ENCODE data around the gene NTM.
"Not testable (repeated sequence)": the region's sequence is repeated elsewhere in the genome, so short reads cannot be mapped to it uniquely, and the experiment has no call there.

Gene NTM

DNA sequence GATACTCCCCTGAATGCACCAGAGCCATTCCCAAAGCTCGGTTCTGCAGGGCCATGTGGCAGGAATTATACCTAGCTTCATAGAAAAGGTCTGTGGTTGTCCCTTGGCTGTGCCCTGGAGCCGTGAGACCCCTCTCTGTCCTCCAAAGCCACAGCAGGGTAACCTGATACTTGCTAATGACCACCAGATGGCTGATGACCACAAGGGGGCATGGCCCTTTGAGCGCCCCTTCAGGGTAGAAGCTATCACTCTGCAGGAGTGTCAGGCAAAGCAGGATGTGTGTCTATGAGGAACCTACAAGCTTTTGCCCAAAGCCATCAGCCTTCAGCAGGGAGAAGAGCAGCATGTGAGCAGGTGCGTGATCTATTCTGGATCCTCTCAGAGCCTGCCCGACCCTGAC, 95.3 kb downstream of the NTM start:
- DNase-seq: no peak

DNA sequence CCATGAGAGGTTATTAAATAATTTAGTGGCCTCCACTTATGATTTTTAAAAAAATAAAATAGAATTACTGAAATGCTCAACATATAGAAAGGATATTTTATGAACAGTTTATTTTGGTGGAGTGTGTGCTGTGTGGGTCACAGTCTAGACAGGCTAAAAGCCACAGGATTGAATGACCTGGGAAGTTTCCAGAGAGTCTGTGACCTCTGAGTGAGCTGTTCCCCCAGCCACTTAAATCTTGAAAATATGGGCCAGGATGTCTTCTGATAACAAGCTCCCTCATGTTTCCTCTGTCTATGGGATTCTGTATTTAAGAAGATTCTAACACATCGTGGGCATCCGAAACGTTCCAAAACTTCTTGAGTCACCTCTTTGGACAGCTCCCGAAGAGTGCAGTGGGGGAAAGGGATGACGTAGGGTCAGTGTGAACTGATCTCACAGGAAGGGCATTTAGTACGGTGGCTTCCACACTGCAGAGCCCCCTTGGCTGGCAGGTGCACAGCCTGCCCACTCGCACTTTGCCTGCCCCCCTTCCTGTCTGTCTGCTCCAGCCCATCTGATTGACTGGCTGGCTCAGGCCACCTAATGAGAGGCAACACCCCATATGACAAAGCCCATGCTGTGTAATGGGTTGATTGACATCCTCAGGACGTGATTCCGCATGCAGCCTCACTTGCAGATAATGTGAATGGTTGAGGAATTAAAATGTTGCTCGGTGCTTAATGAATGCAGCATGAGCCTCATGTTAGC, 97.4 kb downstream of the NTM start:
- no peak for DNase-seq

DNA sequence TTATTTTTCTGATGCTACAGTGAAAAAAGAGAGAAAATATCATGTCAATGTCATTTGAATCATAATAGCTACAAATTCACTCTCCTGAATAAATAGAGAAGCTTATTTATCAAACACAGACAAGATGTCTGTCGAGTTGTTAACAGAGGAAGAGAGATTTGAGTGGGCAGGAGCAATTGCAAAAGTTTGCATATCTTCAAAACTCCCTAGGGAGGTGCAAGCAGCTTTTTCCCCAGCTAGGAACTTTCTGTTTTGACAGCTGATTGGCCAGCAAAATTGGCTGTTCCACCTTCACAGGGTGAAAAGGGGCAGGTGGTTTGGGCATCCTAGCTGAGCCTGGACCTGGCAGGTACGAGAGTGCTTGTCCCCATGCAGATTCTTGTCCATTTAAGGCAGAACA, 98.2 kb downstream of the NTM start:
- no peak for DNase-seq

DNA sequence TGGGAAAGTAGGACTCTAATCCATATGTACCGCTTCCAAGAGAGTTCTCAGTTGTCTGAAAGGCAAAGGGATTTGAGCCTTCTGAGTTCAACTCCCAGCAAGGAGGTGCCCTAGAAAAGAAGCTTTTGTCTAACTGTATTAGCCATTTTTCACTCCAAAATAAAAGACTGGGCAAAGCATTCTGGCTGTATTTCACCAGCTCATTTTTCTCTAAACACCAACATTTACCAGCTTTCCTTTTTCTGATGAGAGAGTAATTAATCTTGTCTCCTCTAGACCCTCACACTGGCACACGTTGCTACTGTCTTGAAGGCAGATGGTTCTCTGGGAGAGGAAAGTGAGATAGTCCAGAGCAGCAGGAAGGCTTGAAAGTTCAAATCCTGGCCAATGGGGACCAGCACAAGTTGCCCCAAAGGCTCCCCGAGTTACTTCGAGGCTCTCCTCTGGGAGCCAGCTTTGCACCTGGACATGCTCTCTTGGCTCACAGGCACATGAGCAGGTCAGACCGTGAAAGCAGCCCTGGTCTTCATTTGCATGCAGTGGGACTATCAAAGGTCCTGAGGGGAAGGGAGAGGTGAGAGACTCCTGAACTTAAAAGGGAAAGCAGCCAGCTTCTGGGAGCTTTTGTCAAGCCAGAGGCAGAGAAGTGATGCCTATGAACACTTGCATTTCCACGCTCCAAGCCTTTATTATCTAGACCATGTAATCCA, 100.0 kb downstream of the NTM start:
- no peak for DNase-seq

DNA sequence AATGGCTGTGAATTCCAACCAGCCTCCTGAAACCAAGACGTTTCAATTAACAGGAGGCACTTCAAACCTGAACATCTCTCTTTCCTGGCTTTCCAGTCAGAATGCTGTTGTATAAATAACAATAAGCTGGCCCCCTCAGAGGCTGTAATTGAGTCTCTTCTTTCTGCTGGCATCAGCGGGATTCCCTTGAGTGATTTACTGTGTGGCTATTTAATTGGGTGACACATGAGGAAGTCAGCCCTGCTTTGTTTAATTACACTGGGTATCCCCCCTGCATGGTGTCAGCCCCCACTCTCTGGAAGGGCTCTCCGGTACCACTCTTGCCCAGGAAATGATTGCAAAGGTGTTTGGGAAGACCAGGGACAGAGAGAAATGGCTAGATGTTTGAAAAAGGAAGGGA, 101.6 kb downstream of the NTM start:
- no peak for DNase-seq

DNA sequence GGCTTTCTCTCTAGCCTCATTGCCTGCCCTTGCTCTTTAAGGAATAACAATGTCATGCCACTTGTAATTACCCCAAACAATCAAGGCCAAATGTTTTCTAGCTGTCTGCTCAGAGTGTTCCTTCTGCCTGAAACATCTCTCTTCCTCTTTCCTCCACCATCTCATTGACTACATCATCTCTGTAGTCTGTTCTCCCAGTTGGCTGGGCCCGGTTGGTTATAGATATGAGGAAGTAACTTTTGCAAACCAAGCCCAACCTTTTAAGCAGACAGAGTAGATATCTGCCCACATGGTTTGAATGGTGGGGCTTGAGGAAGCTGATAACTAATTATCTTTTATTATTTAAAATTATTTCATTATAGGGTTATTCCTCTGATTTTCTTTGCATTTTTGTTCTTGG, 104.5 kb downstream of the NTM start:
- no peak for DNase-seq

DNA sequence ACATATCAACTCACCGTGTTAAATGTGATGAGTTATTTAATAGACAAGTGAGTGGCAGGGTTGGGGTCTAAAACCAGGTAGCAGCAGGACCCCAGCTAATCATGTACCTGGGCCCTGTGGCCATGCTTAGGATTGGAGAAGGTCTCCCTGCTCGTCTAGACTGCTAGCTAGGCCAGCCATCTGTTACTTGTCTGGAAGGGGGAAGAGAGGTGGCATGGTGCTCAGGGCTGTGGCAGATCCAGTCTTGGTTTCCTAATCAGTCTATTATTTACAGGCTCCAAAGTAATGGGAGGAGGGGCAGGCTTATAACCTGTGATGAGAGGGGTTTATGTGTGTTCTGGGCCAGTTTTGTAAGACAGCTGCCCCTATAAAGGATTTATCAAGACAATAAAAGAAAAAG, 105.9 kb downstream of the NTM start:
- no peak for DNase-seq

DNA sequence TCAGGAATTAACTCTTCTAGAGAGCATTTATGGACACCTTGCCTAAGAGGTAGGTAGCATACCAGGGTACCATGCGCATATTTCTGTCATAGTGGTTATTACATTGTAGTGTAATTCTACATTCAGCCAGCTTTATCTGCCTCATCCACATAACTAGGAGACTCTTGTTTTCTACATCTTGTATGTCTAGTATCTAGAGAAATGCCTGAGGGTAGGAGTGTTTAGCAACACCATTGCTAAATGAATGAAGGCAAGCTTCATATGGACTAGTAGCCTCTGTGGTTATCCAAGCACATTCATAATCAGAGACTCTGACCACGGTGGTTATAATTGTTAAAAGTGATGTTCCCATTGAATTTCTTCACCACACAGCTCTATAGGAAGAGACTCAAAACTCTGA, 107.9 kb downstream of the NTM start:
- DNase-seq: no peak

DNA sequence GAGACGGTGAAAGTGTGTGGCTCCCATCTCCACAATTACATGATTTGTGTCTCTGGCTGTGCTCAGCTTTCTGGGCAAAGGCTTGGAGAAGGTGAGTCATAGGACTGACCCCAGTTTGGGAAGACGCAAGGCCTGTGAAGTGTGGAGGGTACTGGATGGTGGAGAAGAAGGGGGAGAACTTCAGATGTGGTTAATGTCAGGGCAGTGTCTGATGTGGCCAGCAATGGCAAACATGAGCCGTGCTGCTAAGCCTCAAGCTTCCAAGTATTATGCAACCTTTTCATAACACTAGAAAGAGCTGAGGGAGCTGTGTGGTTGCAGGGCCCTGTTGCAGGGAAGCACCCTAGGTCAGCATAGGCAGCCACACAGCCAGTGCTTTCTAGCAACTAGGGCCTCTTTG, 110.9 kb downstream of the NTM start:
- DNase-seq: no peak

DNA sequence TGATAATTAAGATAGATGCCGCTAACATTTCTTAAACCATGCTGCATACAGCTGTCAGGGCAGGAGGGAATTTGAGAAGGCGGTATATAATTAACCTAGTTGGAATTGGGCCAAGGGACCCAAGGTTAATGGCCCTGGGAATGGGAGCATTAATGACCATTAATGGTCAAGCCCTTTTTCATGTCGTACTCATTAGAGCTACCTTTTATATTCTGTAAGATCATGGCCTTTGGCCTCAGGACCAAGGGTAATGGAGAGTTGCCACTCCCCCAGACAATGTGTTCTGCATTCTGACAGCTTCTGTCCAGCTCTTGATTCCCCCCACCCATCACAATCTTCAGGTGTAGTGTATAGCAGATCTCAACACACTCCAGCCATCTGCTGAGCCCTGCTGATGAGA, 111.6 kb downstream of the NTM start:
- no peak for DNase-seq

DNA sequence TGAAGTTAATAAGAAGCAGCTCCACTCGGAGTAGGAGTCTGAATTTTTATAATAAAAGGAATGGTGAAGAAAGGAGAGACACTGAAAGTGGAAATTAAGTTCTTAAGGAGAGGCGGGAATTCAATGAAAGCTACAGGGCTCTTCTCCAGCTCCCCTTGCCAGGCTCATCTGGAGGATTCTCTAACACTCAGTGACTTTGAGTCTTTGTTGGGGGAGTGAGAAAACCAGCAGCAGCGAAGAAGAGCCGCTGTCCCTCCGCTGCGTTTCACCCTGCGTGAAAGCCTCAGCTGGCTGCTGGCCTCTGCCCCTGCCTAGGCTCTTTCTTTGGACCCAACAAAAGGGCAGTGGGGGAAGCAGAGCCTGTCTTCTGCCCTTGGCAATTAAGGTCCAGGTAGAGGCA, 113.0 kb downstream of the NTM start:
- DNase-seq: no peak

DNA sequence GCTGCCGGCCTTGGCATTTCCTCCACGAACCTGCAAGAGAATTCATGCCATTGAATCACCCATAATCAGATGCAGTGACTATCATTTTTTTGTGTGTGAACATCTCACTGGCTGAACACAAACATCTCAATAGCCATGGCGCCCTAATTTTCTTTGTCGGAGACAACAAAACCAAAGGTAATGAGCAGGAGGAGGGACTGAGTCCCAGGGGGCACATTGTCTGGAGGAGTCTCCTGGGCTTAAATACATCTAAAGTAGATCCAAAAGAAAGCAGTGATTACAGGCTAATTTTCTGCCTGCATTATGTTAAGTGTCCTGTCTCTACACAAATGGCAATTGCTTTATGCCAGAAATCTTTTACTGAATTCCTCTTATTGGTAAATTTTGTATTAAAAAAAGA, 113.5 kb downstream of the NTM start:
- no peak for DNase-seq

DNA sequence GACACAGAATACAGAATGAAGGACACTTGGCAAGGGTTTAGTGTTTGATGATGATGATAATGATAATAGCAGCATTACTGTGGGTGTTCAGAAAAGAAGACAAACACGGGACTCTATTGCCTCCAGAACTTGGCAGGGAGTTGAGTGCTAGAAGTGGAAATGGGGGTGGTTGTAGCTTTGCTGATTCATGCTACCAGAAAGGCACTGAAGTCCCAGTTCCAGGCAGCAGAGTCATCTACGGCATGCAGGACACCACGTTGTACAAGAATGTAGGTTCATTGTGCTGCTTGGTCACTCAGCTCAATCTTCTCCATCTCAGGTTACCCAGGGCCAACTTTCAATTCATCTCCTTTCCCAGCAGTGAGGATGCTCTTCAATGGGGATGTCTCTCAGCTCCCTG, 115.7 kb downstream of the NTM start:
- no peak for DNase-seq

DNA sequence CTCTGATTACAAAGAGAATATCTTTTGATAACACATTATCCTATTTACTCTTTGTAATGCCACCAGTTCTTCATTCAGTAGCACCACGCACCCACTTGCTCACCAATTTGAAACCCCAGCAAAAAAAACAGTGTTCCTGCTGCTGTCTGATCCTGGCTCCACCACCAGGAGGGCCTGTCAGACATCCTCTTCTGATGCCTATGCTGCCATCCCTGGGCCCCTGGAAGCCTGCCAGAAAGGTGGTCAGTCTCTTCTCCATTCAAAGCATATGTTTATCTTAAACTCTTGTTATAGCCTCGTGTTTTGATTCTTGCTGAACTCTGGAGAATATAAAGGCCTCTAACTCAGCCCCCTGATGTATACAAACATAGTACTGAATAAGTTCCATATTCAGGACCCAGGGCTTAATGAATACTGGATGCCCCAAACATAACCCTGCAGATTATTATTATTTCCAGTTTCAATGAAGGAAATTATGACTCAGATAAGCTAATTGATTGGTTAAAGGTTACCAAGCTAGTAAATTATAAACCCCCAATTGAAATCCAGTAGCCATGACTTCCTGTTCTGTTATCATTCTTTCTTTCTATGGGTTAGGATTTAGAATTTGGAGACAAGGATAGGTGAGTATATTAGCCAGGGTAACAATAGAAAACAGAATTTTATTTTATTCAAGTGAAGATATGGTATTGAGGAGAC, 116.7 kb downstream of the NTM start:
- no peak for DNase-seq

DNA sequence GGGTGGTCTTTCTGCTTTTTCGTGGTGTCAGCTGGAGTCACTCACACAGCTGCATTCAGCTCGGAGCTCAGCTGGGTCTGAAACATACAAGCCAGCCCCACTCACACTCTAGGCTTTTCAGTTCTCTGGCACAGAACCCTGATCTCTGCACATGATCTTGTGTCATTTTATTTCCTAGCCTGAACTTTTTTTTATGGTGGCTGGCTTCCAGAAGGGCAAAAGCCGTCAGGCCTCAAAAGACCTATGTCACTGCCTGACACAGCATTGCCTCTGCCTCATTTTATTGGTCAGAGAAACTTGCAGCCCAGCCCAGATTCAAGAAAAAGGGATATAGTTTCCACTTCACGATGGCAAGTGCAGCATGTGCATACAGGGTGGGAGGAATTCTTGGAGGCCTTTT, 117.8 kb downstream of the NTM start:
- no peak for DNase-seq

DNA sequence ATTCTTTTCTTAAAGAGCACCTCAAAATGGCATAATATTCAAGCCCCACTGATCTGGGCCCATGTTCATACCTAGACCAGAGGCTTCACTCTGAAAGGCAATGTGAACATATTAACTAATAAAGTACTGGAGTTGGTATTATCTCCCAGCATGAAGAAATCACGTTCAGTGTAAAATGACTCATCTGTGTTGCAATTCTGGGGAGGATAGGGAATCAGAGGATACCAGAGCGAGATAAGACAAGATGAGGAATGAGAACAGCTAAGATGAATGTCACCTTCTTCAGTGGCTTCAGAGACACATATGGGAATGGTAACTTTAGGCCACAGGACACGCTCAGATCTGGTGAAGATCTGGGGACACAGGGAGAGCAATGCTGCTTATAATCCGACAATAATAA, 121.1 kb downstream of the NTM start:
- DNase-seq: no peak

DNA sequence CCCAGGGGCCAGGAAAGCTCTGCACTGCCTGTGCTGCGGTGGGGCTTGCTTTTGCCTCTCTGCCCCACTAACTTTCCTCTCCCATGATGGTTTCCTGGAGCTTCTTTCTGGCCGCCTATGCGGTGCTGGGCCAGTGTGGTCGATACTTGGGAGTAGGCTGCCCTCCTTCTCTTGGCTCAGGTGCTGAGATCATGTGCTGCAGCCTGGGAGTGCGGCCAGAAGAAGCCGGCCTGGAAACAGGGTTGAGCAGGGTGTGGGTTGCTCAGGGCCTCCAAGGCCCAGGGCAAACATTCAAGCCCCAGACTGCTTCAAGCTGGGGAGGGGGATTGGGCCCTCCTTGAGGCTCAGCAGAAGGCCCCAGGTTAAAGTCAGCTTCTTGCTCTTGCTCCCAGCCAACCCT, 125.0 kb downstream of the NTM start:
- DNase-seq: no peak

DNA sequence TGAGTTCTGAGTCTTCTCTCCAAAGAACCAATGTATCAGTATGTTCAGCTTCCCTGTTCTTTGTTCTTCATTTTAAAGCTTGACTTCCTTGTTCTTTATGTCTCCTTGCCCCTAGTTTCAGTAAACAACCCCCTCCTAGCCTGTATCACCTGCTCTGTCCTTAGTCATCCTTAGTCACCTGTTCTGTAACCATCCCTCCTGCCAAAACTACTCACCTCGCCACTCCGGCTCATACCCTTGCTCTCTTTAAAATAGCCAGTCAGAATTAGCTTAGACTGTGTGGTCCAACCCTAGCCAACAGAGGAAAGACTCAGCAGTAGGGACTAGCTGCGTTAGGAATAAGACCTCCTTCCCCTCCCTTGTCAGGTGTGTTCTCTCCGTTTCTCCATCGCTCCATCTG, 127.3 kb downstream of the NTM start:
- DNase-seq: not testable (repeated sequence)

DNA sequence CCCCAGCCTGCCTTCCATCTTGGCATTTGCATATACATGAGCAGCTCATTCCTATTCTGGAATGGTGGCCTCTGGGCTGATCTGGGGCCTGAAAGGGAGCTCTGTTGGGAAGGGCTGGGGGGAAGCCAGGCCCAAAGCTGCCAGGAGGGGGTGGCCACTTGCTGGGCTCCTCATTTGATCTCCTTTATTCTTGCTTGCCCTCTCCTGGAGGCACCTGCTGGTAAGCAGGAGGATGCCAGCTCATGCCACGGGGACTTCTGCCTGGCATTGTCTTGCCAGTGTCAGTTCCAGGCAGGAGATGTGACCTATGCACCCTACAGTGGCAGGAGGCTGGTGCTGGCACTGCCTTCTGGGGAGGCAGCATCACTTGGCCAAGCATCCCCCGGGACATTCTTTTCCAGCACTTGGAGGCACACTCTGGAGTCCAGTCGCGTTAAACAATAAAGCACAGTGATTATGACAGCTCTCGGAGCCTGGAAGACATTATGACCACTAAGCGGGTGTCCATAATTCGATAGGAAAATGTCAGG, 128.3 kb downstream of the NTM start:
- no peak for DNase-seq

DNA sequence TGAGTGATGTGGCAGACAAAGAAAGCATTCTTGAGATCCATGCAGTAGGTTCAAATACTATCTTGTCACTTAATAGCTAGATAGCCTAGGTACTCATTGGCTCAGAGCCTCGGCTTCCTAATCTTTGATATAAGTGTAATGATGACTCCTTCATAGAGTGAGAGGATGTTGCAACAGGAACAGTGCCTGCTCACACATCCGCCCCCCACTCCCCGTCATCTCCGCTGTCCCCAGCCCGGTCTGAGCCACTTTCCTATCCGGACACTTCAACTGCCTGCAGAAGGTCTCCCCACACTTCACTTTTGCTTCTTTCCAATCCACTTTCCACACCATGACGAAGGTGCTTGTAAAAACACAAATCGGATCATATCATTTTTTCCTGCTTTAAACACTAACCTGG, 128.8 kb downstream of the NTM start:
- no peak for DNase-seq

DNA sequence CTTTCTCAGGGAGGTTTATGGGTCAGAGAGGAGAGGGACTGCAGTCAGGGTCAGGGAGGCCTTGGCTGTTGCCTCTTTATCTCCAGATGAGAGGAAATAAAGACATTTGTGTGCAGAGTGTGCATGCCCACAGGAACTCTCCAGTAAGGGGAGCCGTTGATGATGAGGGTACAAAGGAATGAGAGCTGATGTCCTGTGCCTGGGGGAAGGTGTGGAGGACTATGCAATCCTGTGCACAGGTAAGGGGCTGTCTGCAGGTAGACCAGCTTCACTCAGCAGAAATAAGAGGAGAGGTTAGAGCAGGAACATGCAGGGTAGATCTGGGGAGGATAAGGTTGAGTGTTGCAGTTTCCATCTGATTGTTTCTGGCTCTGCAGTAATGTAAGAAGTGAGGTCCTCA, 132.6 kb downstream of the NTM start:
- no peak for DNase-seq

DNA sequence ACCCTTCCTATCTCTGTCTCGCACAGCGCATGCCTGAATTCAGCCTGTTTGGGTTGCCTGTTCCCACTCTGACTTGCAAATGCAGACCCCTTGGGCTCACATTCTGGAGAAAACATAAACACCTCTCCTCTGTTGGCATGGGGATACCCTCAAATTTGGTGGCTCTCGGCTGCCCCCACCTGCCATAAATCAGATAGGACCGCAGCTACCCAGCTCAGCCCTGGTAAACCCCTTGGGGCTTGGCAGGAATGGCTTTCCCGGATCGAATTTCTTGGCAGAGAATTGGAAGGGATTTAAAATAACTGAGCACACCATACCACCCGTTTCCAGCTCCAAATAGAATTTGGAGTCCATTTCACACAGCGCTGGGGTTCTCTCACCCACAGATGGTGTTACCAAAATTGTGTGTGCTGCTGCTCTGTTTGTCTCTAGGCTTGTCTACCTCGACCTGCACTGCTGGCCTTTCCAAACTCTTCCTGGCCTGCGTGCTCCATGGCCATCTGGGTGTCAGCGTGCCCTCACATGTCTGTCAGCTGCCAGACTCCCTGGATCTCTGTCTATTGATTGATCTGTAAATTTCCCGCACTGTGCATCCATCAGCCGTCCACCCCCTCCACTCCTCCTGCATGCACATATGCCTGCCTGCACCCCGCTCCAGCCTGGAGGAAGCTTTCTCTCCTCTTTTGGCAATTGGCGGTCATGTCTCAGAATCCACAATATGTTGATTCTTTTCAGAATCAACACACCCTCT, 134.0 kb downstream of the NTM start:
- no peak for DNase-seq

DNA sequence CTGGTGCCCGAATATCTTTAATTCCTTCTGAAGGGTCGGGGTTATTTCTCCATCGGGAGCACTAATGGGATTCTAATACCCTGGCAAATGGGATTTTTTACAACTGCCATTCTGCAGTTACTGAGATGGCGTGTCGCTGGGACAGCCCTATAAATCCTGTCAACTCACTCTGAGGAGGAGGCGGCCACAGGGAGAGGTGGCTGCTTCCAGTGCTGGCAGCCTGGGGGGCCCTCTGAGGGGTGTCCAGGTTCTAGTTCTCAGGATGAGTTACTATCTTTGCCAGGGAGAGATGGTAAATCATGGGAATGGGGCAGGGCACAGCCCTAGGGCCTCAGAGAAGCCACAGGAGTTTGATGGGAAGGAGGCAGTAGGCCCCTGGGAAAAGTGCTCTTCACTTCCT, 135.9 kb downstream of the NTM start:
- DNase-seq: no peak
